Measurements from ENCODE around the gene RHOG.

- TF ChIP-seq CTCF (IDR thresholded peaks at IDR 0.05), result no peak
- TF ChIP-seq POLR2A (IDR thresholded peaks at IDR 0.05), result no peak
These were observed 17.5 kb downstream of the RHOG start for GRCh38 chr11:3823303-3823702.

Measured in stomach (tissue), 4 donors.